Stimulated activated CD4-positive, alpha-beta T cell treated with anti-CD3 and anti-CD28 coated beads, Interleukin-15, amount 100 ng/mL, for 48 hours (primary cell): ENCODE data around the gene MCF2.
A peak's percentile ranks its signal among the peaks of the same experiment; 100 is the strongest.
"Not testable (repeated sequence)": the region's sequence is repeated elsewhere in the genome, so short reads cannot be mapped to it uniquely, and the experiment has no call there.

Source experiments
- DNase-seq, 2 donors: peaks; one replicate each; pipeline ENCODE4 v3.0.0-alpha.2; 2020; ENCODE audit warnings: low read depth in 2 of 2

Gene MCF2

DNA sequence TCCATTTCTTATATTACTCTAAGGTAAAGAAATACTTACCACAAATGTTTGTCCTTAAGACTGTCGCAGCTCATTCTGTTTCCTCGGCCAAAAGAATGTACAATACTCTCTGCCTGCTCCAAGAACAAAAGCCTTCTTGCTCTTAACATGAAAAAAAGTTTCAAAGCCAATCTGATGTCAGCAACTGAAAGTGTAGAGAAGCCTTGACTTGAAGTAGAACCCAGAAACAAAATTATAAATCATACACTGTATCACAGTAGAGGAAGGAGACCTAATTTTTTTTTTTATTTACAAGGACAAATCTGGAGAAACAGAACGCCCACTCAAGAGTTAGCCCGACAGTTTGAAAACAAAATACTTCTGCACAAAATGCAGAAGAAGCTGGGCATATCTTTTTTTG lies at the start of gene MCF2:
Gene MCF2, minus strand, starts transcription at position 101 of the 400 bp plus-strand sequence. CDS start 56,423 bp downstream, outside the sequence.
- DNase-seq: no peak

DNA sequence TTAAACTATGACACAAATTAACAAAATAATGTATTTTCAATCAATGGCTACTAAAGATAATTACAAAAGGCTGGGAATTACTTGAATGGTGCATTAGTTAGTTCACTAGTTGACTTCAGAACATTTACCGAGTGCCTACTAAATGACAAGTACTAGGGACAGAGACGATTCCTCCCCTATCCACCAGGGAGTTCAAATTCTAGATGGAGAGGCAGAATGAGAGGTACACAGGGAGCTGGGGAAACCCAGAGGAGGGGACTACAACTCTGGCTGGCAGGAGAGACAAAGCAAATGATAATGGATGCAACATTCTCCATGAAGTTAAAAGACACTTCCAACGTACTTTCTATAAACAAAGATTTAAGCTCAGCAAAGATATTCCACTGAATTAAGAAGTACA lies 43.1 kb upstream of the MCF2 start:
- no peak for DNase-seq

DNA sequence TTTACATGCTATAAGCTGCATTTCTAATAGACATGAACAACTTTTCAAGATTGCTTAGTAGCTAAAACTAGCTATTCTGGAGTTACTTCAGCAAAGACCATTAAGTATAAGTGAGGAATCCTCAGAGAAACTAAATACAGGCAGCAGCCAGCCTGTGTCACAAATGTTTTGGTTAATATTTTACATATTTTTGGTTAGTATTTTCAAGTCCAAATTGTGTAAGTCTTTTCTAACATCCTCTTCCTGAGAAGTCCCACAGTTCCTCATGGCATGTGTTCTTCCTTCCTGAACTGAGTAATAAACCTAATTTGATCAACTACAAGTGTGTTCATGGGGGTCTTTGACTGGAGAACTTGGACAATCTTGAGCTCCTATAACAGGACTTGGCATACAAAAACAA lies 42.4 kb upstream of the MCF2 start:
- no peak for DNase-seq

GRCh38 chrX:139739138-139739537 lies 31.2 kb upstream of the MCF2 start:
- DNase-seq: peak in 1 of 2 donors; percentile 1

DNA sequence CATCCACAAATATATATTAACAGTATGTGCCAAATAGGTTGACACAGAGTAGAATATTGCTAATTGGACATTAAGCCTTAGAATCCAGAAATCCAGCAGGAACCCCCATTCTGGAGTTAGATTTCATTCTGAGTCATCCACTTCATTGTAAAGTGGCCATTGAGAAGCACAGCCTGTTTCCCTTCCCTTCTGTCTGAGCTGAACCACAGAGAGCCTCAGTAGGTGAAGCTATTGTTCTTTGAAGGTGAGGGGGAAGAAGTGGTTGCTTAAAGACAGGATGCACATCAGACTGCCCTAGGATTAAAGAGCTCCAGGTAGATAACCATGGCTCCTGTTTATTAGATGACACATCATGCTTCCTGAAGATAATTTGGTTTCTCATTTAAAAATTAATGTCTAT lies 30.6 kb upstream of the MCF2 start:
- no peak for DNase-seq

DNA sequence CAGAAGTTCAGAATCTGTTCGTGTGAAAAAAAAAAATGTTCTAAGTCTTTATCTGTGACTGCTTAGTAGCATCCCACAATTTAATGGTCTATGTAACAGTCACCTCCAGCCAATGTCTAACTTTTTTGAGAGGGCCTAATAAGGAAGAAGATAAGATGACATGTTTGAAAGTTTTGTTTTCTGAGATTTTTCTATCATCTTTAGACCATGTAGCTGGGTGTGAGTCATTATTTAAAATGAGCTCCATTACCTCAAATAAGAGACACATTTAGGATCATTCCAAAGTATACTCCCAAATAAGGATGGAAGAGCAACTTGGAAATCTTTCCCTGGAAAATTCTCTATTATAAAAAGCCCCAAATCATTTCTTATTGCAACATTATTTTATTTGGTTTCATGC lies 28.2 kb upstream of the MCF2 start:
- no peak for DNase-seq

- no peak for DNase-seq
Measured at GRCh38 chrX:139734996-139735395, 27.0 kb upstream of the MCF2 start.

GRCh38 chrX:139725720-139726119 lies 17.8 kb upstream of the MCF2 start:
- DNase-seq: no peak

DNA sequence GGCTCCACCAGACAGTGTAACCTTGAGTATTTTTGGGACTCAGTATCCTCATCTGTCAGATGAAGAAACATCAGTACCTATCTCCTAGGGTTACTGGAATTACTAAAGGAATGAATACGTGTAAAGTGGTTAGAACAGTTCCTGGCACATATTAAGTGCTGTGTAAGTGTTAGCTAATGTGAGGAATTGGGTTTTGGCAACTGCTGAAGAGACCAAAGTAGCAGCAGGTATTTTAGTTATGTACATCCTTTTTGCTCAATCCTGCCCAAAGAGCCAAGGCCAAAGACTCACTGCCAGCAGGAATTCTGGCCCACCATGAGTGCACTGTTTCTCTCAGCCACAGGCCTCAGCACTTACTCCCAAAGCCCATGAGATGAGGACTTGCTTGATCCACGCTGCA lies 16.7 kb upstream of the MCF2 start:
- DNase-seq: no peak

DNA sequence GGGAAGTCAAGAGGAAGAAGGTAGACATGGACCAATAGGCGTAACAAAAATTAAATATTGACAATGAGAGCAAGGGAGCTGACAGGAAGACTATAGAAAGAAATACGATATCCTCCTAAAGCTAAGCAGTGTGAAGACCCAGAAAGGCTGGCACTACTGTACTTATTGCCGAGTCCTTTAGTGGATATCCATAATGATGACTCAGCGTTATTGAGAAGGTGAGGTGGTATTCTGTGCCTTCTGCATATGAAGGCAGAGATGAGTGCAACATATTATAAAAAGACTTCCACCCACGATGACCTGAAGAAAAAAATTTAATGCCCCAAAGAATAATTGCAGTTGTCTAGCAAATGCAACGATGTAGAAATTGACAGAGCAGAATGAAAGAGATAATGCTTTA lies 13.0 kb upstream of the MCF2 start:
- no peak for DNase-seq

GRCh38 chrX:139720136-139720535 lies 12.2 kb upstream of the MCF2 start:
- DNase-seq: no peak

DNA sequence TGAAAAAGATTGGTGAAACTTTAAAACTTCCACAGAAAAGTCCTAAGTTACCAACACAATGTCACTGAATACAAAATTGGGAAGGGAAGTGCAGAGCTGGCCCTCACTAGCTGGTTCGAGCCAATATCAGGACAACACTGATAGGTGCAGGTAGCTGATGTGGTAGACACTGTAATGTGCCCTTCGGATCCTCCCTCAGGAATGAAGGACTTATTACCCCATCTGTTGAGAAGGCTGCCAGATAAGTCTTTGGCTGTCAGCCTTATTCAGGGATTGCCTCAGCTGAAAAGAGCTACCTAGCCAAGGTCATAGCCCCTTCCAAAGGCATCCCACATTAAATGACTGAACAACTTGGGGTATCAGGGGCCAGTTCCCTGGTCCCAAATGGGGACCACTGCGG lies 5.3 kb downstream of the MCF2 start:
- DNase-seq: no peak

DNA sequence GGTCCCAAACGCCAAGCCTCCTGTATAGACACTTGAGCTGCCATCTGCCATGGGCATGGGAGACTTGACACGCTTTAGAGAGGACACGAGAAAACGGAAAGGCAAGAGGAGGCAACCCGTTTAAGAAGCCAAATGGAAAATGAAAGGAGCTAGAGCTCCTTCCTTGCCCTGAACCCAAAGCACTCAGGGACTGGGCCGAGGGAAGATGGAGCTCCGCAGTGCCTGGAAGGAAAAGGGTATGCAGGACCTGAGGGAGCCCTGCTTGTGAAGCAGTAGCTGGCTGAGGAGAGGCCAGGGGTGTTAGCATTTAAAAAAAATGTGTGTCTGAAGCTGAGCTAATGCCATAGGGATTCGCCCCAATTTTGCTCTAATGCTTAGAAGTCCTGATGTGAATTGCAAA lies 15.1 kb downstream of the MCF2 start:
- no peak for DNase-seq

DNA sequence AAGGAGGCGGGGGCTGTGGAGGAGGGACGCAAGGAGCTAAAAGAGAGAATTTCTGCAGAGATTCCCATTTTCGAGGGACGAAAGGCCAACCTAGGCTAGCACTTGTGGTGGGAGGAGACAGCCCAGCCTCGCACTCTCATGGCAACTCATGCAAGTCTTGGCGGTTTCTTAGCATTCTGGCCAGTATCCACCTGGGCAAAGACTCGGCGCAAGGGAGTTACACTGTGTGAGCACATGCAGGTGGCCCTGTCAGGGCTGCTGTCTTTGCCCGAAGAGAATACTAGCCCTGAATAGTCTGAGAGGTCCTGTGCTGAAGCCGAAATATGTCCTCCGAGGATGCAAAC lies 15.5 kb downstream of the MCF2 start:
- DNase-seq: no peak

GRCh38 chrX:139691843-139692505 lies 16.0 kb downstream of the MCF2 start:
- no peak for DNase-seq

DNA sequence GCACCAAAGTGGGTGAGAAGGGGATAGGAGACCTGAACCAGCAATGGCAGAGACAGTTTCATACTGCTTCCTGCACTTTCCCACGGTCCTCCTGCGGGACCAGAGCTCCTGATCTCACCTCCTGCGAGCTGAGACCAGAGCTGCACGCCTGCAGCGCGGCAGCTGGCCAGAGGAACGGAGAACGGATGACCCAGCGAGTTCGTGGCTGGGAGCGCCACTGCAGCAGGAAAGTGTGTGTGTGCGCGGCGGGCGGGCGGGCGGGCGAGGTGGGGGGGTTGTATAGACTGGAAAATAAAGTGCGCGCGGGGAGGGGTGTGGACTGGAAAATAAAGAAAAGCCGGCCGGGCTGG lies 16.5 kb downstream of the MCF2 start:
- no peak for DNase-seq

- not testable (repeated sequence) for DNase-seq
Measured at GRCh38 chrX:139685175-139685574, 22.8 kb downstream of the MCF2 start.

DNA sequence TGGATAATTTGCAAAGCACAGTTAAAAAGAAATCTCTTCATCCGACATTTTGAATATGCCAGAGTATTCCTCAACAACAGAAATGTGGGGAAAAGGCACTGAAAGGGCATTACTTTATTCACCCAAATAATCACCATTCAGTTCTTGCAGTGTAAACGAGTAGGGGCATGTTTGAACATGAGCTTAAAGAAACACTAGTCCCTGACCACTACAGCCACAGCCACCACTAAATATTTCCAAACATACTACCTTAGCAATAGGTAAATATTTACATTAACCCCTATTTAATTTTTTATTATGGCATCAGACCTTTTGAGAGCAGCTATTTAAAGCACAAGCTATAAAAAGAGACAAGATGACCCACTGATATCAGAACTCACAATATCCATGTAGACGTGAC lies 27.6 kb downstream of the MCF2 start:
- no peak for DNase-seq

- no peak for DNase-seq
Measured at GRCh38 chrX:139647597-139647996, 60.4 kb downstream of the MCF2 start.

DNA sequence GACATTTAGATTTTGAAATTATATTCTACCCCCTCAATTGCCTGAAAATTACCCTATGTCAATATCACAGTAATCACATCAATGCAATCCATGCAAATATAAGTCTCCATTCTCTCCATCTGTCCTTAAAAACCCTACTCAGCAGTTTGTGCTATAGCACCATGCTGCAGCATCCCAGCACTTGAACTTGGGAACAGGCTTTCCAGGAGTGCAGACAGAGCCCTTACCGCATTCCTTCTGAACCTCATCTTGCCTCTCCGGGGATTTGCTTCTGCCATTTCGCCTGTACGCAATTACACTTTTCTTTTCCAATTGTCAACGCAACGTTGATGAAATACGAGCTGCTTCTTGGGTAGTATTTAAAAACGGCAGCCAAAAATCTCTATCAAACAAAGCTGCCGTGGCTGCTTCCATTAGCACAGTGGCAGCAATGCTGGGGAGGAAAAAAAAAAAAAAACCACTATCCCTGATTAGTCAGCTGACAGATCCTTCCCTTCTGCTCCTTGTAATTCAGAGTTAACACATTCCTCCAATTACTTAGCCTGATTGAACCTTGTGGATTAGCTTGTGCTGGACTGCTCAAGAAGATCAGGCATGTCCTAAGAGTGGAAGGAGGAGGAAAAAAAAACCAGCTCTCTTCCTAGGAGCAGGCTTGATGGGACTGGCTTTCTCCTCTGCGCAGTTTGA lies 65.6 kb downstream of the MCF2 start:
- DNase-seq: no peak

DNA sequence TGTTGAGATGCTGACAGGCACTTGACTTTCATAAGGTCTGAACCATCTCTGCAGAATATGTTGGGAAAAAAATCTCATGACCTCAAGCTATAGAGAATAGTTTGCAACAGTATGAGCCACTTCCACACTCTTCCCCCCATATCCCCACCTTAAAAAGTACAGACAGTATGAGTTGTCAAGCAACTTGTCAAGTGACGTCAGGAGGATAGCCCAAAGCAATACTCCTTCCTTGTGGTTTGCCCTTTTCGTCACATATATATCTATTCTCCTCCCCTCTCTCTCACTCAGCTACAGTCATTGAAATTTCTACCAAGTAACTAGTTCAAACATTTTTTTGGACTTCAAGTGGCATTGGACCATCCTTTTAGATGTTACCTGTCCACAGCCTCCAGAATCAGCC lies 67.7 kb downstream of the MCF2 start:
- no peak for DNase-seq

DNA sequence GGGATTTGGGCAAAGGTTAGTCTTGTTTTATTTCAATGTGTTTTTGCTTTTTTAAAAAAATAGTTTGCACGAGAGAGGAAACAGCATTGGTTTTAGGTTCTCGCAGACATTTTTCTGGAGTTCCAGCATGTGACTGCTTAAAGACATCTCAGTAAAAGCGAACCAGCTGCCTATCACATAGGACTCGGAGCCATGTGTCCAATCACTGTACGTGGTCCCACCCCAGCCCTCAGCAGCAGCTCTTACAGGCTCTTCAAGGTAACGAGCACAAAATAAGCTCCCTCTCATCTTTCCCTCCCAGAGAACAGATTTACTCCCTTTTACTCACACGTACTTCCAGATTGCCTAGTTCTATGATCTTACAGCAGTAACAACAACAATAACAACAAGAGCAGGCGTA lies 68.7 kb downstream of the MCF2 start:
- DNase-seq: no peak

- DNase-seq: no peak
Measured at GRCh38 chrX:139600105-139600504, 107.9 kb downstream of the MCF2 start.

GRCh38 chrX:139596068-139596467 lies 111.9 kb downstream of the MCF2 start:
- DNase-seq: no peak
